GM18873 (cell line): ENCODE data around the gene FRMPD1.

Experiments
- ATAC-seq: cut with Tn5 transposase; IDR thresholded peaks from one replicate; pipeline ENCODE4 v1.9.1; 2021; ENCODE audit warnings: mild to moderate bottlenecking, moderate library complexity, moderate number of reproducible peaks; ENCODE audit not compliant: unreplicated experiment, low FRiP score

Gene FRMPD1

DNA sequence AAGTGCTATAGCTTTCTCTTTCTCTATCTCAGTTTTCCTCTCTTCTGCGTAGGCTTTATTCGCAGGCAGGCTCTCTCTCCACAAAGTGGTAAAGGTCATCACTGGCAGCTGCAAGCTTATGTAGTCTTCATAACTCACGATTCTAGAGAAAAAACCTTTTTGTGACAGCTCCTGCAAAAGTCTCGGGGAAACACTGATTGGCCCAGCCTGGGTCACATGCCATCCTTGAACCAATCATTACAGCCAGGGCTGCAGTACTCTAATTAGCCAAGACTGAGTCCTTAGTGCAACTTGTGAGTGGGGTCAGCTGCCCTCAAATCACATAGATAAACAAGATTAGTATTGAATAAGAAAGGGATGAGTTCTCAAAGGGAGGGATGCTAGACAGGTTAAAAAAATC is 18.3 kb upstream of the FRMPD1 start:
- ATAC-seq, result no peak

DNA sequence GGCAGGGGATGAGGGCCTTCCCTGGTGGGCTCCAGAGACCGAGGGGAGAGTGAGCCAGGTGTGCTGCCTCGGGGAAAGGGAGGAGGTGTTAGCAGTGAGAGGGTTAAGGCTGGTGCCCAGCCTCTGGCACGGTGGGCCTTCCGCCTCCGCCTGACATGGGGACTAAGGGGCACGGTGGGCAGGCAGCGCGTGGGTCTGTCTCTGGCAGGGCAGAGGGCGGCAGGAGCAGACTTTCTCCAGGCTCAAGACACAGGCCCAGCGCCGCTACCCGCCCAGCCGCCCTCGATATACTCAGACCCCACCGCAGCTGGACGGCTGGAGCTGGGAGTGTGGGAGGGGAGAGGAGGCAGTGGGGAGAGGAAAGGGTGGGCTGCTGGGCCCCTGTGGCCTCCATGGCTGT is 14.9 kb upstream of the FRMPD1 start:
- ATAC-seq, result no peak

DNA sequence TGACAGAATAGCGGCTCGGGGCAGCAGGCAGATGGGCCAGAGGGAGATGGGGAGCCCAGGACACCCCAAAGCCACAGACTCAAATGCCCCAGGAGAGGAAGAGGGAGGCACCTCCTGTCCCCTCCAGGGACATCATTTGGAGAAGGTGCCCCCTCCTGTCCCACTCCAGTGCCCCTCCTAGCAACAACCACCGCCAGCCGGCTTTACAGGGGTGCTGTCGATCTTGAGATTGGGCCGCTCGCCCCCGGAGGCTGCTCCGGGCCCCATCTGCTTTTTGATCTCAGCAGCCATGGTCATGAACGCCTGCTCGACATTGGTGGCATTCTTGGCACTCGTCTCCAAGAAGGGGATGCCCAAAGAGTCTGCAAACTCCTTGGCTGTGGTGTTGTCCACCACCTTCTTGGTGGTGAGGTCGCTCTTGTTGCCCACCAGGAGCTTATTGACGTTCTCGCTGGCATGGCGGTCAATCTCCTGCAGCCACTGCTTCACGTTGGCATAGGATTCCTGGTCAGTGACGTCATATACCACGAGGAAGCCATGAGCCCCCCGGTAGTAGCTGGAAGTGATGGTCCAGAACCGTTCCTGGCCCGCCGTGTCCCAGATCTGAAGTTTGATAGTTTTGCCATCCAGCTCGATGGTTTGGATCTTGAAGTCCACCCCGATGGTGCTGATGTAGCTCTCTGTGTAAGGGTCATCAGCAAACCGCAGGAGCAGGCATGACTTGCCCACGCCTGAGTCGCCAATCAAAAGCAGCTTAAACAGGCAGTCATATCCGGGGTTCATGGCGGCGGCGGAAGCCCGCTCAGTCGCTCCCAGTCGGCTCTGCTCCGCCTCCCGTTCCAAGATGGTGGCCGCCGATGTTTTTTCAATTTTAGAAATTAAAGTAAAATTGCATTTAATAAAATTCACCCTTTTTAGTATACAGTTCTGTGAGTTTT is 14.0 kb upstream of the FRMPD1 start:
- no peak for ATAC-seq

DNA sequence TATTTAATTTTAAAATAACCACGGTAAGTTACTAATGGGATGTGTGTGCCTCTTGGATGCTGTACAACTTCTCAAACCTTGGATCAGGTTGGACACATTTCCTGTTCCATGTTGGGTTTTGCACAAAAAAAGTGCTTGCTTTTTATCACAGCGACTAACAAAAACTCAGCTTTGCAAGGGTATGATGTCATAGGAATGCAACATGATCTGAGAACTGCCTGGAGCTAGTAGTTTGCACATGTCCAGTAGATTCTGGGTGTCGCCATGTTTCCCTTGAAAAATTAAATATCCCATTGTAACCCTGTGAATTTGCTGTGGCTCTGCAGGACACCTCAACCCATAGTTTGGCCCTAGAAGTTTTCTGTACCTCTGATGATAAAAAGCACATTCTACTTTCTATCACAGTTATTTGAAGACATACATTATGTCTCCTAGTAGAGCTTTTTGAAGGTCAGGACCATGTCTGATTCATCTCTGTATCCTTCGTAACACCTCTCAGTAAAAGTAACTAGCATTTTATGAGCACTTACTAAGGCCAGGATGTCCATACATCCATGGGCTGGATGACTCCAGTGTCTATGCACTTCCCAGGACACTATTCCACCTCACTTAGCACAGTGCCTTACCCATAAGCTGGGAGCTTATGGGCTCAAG is 11.5 kb upstream of the FRMPD1 start:
- ATAC-seq, result no peak

DNA sequence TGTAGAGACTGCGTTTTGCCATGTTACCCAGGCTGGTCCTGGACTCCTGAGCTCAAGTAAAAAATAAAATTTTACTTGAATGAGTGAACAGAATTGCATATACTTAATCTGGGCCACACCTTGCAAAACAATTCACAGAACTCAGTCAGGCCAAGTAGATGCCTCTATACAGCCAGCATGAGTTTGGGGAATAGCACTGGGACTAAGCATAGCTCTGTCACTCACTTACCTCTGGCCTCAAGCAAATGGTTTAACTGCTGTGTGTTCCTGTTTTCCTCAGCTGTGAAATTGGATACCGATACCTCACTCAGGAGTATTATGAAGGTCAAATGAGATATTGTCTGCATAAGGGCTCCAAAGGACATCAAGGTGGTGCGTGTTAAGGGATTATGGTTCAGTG is 10.9 kb upstream of the FRMPD1 start:
- ATAC-seq, result no peak

DNA sequence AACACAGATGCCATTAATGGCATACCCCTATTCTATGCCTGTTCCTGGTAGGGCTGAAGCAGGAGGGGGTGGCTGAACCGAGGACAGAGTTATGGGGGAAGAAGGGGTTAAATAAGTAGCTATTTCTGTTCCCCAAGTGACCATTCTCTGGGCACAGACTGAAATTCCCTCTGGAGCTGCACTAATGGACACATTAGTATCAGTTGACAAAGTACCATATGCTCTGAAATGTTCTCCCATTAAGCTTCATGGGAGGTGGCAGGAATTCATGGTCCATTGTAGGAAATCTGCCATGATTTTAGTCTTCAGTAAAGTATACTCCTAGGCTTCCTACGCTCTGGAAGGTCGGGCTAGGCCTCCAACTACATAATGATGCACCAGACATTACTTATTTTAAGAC is 10.5 kb upstream of the FRMPD1 start:
- ATAC-seq, result no peak

DNA sequence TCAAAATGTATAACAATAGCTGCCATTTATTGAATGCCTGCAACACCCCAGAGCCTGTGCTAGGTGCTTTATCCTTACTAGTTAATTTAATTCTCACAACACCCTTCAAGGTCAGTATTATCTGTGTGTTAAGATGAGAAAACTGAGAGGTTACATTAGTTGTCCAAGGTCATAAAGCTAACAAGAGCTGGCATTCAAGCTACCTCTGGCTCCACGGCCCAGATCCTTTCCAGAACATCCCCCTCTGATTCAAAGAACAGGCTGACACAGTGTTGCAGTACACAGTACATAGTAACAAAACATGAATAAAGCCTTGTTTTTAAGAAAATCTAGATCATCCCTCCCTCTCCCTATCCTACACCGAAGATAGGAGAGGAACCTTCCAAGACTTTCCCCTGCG is 9.4 kb upstream of the FRMPD1 start:
- ATAC-seq, result no peak

DNA sequence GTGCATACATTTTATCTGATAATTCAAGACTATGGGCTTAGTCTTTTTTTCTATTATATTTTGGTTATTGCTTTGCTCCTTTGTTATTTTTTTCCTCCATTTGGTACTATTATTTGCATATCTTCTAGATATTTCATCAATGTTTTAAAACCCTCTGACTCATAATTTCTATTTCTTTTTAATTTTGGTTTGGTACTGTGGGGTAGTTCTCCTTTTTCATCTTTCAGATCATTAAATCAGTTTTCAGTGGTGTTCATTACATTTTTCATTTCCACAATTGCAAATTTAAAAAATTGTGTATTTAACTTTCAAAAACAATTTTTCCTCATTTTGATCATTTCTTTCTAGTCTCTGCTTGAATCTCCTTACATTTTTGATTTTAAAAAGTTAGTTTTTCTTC is 7.5 kb upstream of the FRMPD1 start:
- ATAC-seq, result no peak

DNA sequence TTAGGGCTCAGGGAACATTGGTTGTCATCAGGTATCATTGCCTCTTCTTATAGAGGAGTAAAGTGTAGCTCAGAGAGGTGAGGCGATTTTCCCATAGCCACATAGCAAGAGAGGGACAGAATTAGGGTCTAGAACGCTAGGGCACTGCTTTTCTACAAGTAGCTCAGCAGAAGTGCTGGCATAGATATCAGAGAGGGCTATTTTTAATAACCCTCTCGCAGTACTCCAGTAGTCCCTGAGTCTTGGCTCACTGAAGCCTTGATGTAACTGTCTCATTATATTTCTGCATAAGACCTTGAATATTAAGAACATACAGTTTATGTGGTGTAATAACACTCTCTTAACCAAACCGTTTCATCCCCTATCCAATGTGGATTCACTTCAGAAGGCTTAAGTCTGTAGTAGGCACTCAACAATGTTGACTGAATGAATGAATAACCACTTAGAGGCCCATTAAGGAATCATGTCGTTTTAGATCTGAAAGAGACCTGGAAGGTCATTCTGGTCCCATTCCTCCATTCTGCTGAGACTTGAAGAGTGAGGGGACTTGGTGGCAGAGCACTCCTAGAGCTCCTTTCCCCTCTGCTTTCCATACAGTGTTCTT is 4.7 kb upstream of the FRMPD1 start:
- ATAC-seq, result no peak

DNA sequence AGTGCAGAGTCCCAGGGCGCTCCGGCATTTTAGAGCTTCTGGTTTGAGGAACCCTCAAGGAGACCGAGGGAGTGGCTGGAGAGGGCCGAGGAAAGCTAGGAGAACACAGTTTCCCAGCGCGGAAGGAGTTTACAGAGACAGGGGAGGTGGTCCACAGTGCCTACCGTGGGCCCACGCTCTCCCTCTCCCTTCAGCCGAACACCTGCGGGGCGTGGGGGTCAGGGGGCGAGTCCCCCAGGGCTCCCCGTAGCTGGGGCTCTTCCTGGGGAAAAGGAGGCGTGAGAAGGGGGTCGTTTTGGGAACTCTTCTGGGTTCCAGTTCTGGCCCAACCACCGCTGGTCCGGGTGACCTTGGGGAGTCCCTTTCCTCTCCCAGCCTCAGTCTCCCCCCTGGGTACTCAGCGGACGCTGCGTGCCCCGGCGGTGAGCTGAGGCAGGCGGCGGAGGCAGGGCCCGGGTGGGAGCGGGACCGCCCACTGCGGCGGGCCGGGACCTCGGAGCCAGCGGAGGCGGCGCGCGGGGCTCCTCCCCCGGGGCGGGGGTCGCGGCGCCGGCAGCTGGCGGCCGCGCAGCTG is 368 bp upstream of the FRMPD1 start:
- ATAC-seq, result no peak

DNA sequence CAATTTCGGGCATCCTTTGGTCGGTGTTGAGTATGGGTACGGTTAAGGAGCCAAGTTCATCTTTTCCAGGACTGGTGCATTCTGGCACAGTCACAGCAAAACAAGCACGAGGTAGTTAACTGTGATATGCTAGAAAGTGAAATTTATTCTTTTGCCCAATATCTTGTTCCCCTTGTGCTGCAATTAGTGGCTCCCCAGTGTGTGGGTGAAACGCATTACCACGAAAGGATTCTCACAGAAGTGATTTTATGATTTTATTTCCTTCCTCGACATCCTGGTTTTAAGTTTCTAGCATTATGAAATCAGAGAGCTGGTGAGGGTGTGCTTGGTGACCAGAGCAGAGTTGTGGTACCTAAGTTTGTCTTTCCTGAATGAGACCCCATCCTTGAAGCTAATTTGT is 1.5 kb downstream of the FRMPD1 start:
- no peak for ATAC-seq

DNA sequence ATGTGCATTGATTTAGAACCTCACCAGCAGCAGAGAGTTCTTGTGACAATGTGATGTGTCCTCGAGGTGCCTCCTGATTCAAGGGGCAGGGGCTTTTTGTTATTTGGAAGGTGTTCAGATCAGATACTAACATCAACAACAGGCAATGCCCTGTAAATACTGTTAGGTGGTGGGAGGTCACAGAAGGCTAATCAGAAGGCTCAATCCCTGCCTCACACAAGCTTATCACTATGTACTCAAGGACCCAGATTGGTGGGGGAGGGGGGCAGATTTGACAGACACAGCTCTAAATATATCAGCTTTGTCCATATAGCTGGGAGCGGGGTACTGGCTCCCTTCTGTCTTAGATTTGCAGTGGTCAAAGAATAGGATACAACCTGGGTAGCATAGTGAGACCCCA is 2.6 kb downstream of the FRMPD1 start:
- ATAC-seq, result no peak

DNA sequence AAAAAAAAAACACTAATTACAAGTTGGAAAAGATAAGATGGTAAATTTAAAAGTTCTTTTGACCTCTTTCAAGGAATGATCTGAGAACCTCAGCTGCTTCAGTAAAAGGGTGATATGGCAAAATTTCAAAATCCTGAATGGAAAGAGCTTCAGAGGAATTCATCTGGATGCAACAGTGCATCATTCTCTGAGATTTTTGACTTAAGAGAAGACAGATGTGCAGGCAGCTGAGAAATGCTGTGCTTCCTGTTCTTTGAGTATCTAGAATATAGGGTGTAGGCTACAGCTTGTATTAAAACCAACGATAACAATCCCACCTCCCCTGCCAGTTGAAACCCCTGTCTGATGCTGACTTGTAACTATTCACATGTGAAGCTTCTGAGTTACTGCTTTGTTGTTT is 6.2 kb downstream of the FRMPD1 start:
- ATAC-seq, result no peak

DNA sequence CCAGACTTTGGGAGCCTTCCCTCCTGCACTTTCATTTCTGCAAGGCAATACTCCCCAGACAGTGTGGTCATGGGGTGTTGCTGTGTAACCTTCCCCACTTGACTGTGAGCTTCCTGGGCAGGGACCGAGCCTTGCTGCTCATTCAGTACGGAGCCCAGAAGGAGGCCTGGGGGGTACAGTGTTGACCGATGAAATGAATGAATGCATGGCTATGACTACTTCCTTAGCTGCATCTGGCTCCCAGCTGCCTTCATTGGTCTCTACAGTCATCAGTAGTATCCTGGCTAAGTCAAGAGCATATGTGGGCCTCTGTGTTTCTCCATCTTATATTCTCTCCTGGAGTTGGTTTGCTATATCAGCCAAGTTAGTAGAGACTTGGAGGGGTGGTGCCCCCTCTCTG is 9.9 kb downstream of the FRMPD1 start:
- no peak for ATAC-seq

DNA sequence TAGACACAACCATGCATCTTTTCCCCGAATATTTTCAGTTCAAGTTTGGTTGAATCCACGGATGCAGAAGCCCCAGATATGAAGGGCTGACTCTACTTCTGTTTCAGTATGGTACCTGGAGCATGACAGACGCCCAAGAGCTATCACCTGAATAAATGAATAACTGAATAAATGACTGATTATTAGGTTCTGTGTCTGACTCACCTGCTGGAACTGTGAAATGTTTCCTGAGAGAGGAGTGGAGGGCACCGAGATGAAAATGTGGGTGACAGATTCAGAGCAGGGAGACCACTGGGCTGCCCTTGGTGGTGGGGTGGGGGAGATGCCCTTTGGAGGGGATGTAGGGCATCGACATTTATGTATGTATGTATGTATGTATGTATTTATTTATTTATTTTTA is 13.2 kb downstream of the FRMPD1 start:
- ATAC-seq, result no peak

DNA sequence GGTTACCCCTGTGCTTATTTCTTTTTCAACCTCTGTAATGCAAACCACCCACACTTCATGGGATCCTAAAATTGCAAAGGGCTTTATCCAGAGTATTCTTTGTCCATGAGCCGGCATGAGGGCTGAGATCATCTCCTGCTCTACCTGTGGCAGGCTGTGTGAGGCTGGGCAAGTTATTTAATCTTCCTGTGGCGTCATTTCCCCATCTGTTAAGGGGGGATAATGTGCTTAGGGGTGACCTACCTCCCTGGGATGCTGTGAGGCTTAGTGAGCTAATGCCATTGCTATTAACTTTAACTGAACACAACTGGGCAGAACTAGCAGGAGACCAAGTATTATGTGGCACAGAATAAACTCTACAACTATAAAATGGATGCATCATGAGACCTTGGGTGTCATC is 17.0 kb downstream of the FRMPD1 start:
- ATAC-seq, result no peak

DNA sequence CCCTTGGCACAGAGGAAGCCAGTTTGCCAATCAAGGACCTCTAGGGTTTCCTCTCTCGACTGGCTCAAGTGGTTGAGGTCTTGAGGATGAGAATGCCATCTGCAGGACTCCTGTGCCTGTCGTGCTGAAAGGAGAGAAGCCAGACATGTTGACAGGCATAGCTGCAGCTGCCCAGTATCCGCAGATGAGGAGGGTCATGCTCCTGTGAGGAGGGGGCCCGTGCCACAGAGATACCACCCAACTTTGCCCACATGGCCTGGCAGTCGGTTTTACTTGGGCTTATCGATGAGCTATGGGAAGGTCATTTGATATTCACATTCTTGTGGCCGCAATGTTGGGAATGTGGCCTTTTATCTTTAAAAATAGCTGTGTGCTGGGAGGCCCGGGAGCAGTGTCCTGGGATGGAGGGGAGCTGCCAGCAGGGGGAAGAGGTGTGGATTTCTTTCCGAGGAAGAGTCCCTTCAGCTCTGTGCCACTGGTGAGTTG is 17.4 kb downstream of the FRMPD1 start:
- ATAC-seq, result no peak

DNA sequence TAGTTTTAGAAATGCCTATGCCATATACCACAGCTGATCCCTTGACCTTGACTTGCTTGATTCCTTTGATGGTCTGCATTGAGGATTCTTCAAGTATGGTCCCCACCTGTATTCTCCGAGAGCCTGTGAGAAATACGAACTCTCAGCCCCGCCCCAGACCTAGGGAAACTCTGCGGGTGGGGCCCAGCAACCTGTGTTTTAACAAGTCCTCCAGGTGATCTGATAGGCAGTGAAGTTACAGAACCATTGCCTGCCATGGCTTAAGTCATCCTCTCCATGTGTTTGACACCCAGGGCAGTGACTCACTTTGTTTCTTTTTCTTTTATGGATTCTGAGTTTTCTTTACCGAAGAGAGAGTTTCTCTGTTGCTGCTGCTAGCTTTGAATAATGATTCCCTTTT is 18.5 kb downstream of the FRMPD1 start:
- ATAC-seq, result no peak

DNA sequence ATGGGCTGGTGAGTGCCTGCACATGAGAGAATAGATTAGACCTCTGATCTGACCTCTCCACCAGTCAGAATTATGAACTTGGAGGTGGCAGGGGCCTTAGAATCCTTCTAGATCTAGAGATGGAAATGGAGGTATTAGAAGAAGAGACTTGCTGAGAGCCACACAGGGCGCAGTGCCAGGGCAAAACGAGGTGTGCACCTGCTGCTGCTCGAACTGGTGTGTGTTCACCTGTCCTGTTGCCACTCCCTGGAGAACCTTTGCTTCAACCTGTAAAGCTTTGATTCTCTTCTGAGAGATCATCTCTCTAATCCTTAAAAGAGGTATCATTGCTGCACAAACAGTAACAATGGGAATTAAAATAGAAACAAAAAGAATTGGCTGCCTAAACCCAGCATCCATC is 24.9 kb downstream of the FRMPD1 start:
- no peak for ATAC-seq

DNA sequence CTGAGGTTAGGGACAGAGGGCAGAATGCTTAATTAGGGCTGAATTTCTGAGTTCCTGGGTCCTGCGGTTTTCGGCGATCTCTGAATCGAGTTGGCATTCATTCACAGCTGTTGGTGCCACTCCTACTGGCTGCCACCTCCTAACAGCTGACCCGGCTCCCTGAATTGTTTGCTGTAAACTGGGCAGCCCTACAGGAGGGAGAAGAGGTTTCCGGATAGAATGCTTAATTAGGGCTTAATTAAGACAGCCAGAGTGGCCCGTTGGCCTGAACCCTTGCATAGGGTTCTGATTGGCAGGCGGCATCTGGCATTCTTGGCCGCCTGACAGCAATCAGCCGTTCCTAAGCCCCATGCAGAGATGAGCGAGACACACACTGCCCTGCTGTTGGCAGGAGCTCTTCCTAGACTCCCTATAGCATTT is 25.7 kb downstream of the FRMPD1 start:
- ATAC-seq, result no peak

DNA sequence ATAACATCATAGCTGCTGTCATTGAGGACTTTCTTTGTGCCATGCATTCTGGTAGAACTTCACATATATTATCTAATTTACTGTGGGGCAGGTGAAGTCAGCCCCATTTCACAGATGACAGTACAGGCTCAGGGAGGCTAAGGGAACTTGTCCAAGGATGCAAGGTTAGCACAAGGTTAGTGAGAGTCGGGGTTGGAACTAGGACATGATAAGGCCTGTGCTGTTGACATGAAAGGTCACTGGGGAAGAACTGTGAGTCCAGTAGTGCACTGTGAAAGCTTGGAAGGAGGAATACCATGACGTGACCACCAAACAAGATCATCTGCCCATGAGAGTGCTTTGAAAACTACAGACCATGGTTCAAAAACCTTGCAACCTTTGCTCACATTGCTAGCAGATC is 26.7 kb downstream of the FRMPD1 start:
- no peak for ATAC-seq
